Duodenal mucosa (tissue), 2 donors: ENCODE measurements around the gene TMEM61.

ENCODE experiments used
- H3K27ac ChIP-seq: one replicate; pipeline ENCODE4 v1.7.0; 2013; ENCODE audit warnings: low read depth, low read length
- H3K27me3 ChIP-seq, 2 donors: one replicate each; pipeline ENCODE4 v1.7.0; 2013; ENCODE audit warnings: low read length in 2 of 2, control low read depth in 1 of 2; ENCODE audit not compliant: insufficient read depth in 2 of 2, control insufficient read depth in 1 of 2
- H3K36me3 ChIP-seq, 2 donors: one replicate each; pipeline ENCODE4 v1.7.0; 2013; ENCODE audit warnings: low read length in 2 of 2, control low read depth in 1 of 2; ENCODE audit not compliant: insufficient read depth in 2 of 2, control insufficient read depth in 1 of 2
- H3K4me1 ChIP-seq, 2 donors: one replicate each; pipeline ENCODE4 v1.7.0; 2013; ENCODE audit warnings: low read length in 2 of 2, control low read depth in 1 of 2; ENCODE audit not compliant: insufficient read depth in 2 of 2, control insufficient read depth in 1 of 2
- H3K4me3 ChIP-seq, 2 donors: one replicate each; pipeline ENCODE4 v1.7.0; 2013; ENCODE audit warnings: low read length in 2 of 2, low read depth in 1 of 2
- H3K9ac ChIP-seq, 2 donors: one replicate each; pipeline ENCODE4 v1.7.0; 2013; ENCODE audit warnings: low read length in 2 of 2, low read depth in 1 of 2
- H3K9me3 ChIP-seq, 2 donors: one replicate each; pipeline ENCODE4 v1.7.0; 2013; ENCODE audit warnings: low read length in 2 of 2, control low read depth in 1 of 2; ENCODE audit not compliant: control insufficient read depth in 1 of 2

Gene TMEM61

GRCh38 chr1:54991939-54992338, 11.5 kb downstream of the TMEM61 start:
- no peaks in the 10 kb centered on the region for H3K36me3 ChIP-seq
- H3K27me3 ChIP-seq: peaks cover under 1 to 11% of the 10 kb centered on the region in 2 donors
- H3K9me3 ChIP-seq: no peaks in the 10 kb centered on the region
- H3K27ac ChIP-seq: no peak overlapping the region
- H3K4me3 ChIP-seq: no peak overlapping the region
- no peaks in the 10 kb centered on the region for H3K4me1 ChIP-seq
- no peak overlapping the region for H3K9ac ChIP-seq

GRCh38 chr1:54993140-54993539, 12.7 kb downstream of the TMEM61 start:
- Histone ChIP-seq H3K36me3 (no peaks in the 10 kb centered on the region), H3K9me3 (no peaks in the 10 kb centered on the region), H3K4me1 (no peaks in the 10 kb centered on the region), H3K27me3 (peaks cover 8 to 21% of the 10 kb centered on the region in 2 donors), H3K4me3 (no peak overlapping the region), H3K9ac (no peak overlapping the region), H3K27ac (no peak overlapping the region)

- H3K36me3 ChIP-seq: no peaks in the 10 kb centered on the region
- H3K9me3 ChIP-seq: no peaks in the 10 kb centered on the region
- H3K4me1 ChIP-seq: no peaks in the 10 kb centered on the region
- H3K9ac ChIP-seq: no peak overlapping the region
- no peak overlapping the region for H3K27ac ChIP-seq
- peaks cover 8 to 24% of the 10 kb centered on the region in 2 donors for H3K27me3 ChIP-seq
- no peak overlapping the region for H3K4me3 ChIP-seq
Measured at GRCh38 chr1:54994355-54994990, 14.0 kb downstream of the TMEM61 start.

GRCh38 chr1:54995013-54995760, 14.8 kb downstream of the TMEM61 start:
- H3K27ac ChIP-seq: no peak overlapping the region
- no peaks in the 10 kb centered on the region for H3K36me3 ChIP-seq
- H3K9me3 ChIP-seq: no peaks in the 10 kb centered on the region
- H3K4me1 ChIP-seq: no peaks in the 10 kb centered on the region
- H3K4me3 ChIP-seq: no peak overlapping the region
- peaks cover 8 to 24% of the 10 kb centered on the region in 2 donors for H3K27me3 ChIP-seq
- H3K9ac ChIP-seq: no peak overlapping the region

- H3K4me3 ChIP-seq: no peak overlapping the region
- H3K9me3 ChIP-seq: no peaks in the 10 kb centered on the region
- no peak overlapping the region for H3K27ac ChIP-seq
- H3K36me3 ChIP-seq: no peaks in the 10 kb centered on the region
- no peaks in the 10 kb centered on the region for H3K4me1 ChIP-seq
- peaks cover 8 to 29% of the 10 kb centered on the region in 2 donors for H3K27me3 ChIP-seq
- H3K9ac ChIP-seq: no peak overlapping the region
Measured at GRCh38 chr1:54995835-54996234, 15.4 kb downstream of the TMEM61 start.

- Histone ChIP-seq H3K4me1 (no peaks in the 10 kb centered on the region), H3K27ac (no peak overlapping the region), H3K9me3 (no peaks in the 10 kb centered on the region), H3K4me3 (peak overlapping the region in 1 of 2 donors; percentile 30), H3K27me3 (peaks cover 8 to 30% of the 10 kb centered on the region in 2 donors), H3K9ac (no peak overlapping the region), H3K36me3 (no peaks in the 10 kb centered on the region)
Measured at GRCh38 chr1:54996359-54996868, 16.0 kb downstream of the TMEM61 start.

GRCh38 chr1:54996869-54997710, 16.7 kb downstream of the TMEM61 start:
- Histone ChIP-seq H3K4me1 (no peaks in the 10 kb centered on the region), H3K36me3 (no peaks in the 10 kb centered on the region), H3K27ac (no peak overlapping the region), H3K4me3 (peak overlapping the region in 1 of 2 donors; percentile 30), H3K9me3 (no peaks in the 10 kb centered on the region), H3K9ac (no peak overlapping the region), H3K27me3 (peaks cover 8 to 30% of the 10 kb centered on the region in 2 donors)

- Histone ChIP-seq H3K9me3 (no peaks in the 10 kb centered on the region), H3K4me1 (no peaks in the 10 kb centered on the region), H3K36me3 (no peaks in the 10 kb centered on the region), H3K27ac (no peak overlapping the region), H3K9ac (no peak overlapping the region), H3K4me3 (no peak overlapping the region), H3K27me3 (peaks cover 8 to 30% of the 10 kb centered on the region in 2 donors)
Measured at GRCh38 chr1:54997711-54997986, 17.2 kb downstream of the TMEM61 start.

GRCh38 chr1:54998100-54998499, 17.7 kb downstream of the TMEM61 start:
- Histone ChIP-seq H3K27me3 (peaks cover 8 to 30% of the 10 kb centered on the region in 2 donors), H3K4me3 (no peak overlapping the region)

GRCh38 chr1:54998677-54999076, 18.2 kb downstream of the TMEM61 start, which contains the start of gene BSND:
Gene BSND (plus strand): TSS chr1:54998933. CDS start chr1:54999187, 254 bp downstream.
- H3K4me3 ChIP-seq: no peak within 1 kb of the TSS
- H3K9me3 ChIP-seq: no peaks in the 10 kb centered on the region
- H3K27ac ChIP-seq: no peak within 1 kb of the TSS
- H3K4me1 ChIP-seq: no peaks in the 10 kb centered on the region
- H3K27me3 ChIP-seq: peaks cover 8 to 30% of the 10 kb centered on the region in 2 donors
- H3K9ac ChIP-seq: no peak within 1 kb of the TSS
- no peaks in the 10 kb centered on the region for H3K36me3 ChIP-seq

More at GRCh38 chr1:54998100-54998499, 17.7 kb downstream of the TMEM61 start:
- Histone ChIP-seq H3K9ac (no peak overlapping the region), H3K27ac (no peak overlapping the region), H3K36me3 (no peaks in the 10 kb centered on the region), H3K4me1 (no peaks in the 10 kb centered on the region), H3K9me3 (no peaks in the 10 kb centered on the region)
